DMS79 (cell line): ENCODE data around the gene EFCAB10.
"Not testable (repeated sequence)": the region's sequence is repeated elsewhere in the genome, so short reads cannot be mapped to it uniquely, and the experiment has no call there.

Experiments
- DNase-seq: peaks from one replicate; lab custom pipeline; 2025; lab: John Stamatoyannopoulos, UW

EFCAB10 gene

DNA sequence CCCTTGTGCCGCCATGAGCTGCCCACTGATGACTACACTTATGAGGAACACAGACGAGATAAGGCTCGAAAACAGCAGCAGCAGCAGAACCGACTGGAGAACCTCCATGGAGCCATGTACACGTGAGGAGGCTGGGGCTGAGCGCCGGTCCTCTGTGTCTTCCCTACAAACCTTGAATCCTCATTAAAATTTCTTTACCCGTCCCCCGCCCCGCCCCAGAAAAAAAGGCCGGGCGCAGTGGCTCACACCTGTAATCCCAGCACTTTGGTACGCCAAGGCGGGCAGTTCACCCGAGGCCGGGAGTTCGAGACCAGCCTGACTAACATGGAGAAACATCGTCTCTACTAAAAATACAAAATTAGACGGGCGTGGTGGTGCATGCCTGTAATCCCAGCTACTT, 50.7 kb downstream of the EFCAB10 start:
- no peak for DNase-seq

DNA sequence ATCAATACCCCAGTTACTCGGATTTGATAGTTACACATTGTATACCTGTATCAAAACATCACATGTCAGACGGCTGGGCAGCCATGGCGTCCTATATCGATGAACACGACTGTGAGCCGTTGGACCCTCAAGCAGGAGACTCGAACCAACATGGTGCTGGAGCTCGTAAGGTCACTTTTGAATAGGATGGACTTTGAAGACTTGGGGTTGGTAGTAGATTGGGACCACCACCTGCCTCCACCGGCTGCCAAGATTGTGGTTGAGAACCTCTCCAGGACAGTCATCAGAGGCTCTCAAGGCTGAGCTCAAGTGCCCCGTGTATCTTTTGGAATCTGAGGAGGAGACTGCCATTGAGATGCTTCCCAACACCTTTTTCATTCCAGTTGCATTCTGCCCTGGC, 51.2 kb downstream of the EFCAB10 start:
- no peak for DNase-seq

DNA sequence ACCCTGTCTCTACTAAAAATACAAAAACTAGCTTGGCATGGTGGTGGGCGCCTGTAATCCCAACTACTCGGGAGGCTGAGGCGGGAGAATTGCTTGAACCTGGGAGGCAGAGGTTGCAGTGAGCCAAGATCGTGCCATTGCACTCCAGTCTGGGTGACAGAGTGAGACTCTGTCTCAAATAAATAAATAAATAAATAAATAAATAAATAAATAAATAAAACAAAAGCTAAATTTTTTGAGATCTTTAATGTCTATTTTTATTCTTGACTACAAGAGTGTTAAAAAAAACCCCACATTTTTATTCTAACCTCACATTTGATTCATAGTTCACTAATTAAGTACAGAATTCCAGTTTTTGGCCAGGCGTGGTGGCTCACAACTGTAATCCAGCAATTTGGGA, 53.6 kb downstream of the EFCAB10 start:
- DNase-seq: not testable (repeated sequence)

DNA sequence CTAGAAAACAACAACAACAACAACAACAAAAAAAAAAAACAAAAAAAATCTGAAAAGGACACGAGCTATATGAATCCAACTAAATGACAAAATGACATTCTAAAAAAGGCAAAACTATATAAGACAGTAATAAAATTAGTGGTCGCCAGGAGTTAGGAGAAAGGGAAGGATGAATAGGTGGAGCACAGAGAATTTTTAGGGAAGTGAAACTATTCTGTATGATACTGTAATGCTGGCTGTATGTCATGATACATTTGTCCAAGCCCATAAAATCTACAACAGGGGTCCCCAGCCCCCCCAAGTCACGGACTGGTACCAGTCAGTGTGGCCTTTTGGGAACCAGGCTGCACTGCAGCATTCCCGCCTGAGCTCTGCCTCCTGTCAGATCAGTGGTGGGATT, 56.5 kb downstream of the EFCAB10 start:
- DNase-seq: no peak

DNA sequence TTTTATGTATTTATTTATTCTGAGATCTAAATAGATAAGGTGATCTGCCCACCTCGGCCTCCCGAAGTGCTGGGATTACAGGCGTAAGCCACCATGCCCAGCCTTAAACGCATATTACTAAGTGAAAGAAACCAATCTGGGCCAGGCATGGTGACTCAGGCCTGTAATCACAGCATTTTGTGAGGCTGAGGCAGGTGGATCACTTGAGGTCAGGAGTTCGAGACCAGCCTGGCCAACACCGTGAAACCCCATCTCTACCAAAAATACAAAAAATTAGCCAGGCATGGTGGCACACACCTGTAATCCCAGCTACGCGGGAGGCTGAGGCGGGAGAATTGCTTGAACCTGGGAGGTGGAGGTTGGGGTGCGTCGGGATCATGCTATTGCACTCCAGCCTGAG, 56.9 kb downstream of the EFCAB10 start:
- DNase-seq: not testable (repeated sequence)

DNA sequence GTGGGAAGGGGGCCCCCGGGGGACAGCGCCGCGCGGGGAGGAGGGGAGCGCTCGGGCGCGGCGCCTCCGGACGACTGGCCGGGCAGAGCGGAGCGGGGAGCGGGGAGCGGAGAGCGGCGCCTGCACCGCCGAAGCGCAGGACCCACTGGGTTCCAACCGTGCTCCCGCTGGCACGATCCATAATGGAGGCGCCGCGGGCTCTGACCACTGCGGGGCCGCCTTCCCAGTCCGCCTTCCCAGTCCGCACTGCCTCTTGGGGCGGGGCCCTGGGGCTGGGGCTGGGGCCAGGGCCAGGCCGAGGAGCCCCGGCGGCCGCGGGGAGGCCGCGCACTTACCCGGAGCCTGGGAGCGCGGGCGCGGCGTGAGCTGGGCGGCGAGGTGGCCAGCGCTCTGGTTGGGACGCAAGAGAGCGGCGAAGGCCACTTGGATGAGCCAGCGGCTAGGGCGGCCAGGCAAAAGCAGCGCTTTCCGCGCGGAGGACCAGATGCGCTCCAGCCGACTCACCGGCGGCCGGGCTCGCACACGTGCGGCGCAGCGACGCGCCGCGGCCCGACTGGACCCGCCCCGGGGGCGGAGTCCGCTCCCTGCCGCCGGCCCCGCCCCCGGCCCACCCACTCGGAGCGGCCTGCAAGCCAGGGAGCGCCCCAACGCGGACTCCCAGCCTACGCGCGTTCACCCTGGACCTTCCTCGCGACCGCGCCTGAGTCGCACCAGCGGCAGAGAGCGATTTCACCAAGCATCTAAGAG, 59.4 kb downstream of the EFCAB10 start, which contains the start of gene PUS7:
Gene PUS7 (minus strand): TSS at position 555 of the 747 bp plus-strand sequence. CDS start 13,759 bp downstream, outside the sequence.
- peak; percentile 78 for DNase-seq

DNA sequence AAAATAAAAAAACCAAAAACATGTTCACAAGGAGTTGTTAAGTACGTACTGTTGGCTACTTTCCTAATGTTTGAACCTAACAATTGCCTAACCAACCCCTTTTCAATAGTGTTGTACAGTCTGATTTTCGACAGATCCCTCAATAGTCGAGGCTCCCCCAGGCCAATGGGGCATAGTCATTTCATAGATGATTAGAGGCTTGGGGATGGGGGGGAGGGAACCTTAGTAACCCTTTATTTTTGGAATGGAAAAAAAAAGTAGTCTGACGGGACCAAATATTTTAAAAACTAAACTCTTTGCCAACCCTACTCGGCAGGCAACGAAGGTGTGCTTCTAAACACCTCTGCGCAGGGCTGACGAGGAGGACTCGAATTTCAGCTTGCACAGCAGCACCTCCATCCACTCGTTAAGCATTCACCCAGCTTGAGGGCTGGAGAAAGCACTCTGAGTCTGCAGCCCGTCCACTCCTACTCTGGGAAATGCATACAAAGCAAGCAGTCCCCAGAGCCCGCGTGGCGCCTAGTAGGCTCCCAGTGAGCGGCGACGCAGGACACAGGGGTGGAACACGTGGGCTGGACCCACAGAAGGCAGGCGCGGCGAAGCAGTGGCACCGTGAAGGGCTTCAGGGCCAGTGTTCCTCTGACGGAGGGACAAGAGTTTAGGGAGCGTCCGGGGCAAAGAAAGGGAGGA, 60.1 kb downstream of the EFCAB10 start:
- peak; percentile 77 for DNase-seq

DNA sequence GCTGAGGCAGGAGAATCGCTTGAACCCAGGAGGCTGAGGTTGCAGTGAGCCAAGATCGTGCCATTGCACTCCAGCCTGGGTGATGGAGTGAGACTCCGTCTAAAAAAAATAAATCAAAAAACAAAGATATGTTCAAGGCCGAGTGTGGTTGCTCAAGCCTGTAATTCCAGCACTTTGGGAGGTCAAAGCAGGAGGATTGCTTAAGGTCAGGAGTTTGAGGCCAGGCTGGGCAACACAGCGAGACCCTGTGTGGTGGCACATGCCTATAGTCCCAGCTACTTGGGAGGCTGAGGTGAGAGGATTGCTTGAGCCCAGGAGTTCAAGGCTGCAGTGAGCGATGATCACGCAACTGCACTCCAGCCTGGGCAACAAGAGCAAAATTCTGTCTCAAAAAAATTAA, 60.7 kb downstream of the EFCAB10 start:
- not testable (repeated sequence) for DNase-seq

DNA sequence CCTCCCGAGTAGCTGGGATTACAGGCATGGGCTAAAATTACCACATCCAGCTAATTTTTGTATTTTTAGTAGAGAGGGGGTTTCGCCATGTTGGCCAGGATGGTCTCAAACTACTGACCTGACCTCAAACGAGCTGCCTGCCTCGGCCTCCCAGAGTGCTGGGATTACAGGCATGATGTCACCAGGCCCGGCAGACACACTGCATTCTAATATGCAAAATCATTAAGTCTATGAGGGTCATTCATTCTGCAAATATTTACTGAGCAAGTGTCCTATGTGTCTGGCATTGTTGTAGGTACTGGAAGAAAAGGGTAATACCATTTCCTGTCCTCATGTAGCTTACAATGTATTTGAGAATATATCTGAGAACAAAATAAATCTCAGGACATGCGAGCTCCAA, 61.9 kb downstream of the EFCAB10 start:
- DNase-seq: no peak

DNA sequence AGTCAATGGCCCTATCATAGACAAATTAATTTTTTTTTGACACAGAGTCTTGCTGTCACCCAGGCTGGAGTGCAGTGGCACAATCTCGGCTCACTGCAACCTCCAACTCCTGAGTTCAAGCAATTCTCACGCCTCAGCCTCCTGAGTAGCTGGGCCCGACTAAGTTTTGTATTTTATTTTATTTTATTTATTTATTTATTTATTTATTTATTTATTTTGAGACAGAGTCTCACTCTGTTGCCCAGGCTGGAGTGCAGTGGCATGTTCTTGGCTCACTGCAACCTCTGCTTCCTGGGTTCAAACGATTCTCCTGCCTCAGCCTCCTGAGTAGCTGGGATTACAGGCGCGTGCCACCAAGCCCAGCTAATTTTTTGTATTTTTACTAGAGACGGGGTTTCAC, 65.7 kb downstream of the EFCAB10 start:
- not testable (repeated sequence) for DNase-seq
